Measurements from ENCODE around the gene TM9SF2. TPM values are rescaled to one million over a fixed set of nuclear protein-coding genes. Genes with fewer than 3 reads are reported as not detected.
"Not testable (repeated sequence)": the region's sequence is repeated elsewhere in the genome, so short reads cannot be mapped to it uniquely, and the experiment has no call there.

The TM9SF2 gene
- 100 to 1,000 TPM; 205 to 250 (median 240) TPM for polyA plus RNA-seq (ENCODE audit: insufficient read length in 4 of 4)

GRCh38 chr13:99501184-99501847 lies at the start of gene TM9SF2:
TM9SF2 (plus strand) TSS chr13:99501472; CDS start chr13:99501607, 135 bp downstream.
- DNase-seq (ENCODE audit: low read depth in 4 of 4, low spot score in 3 of 4): peak; percentile 95 to 98 (median 96)

GRCh38 chr13:99454518-99455183 lies 46.6 kb upstream of the TM9SF2 start:
- no peak for DNase-seq (ENCODE audit: low read depth in 4 of 4, low spot score in 3 of 4)

- DNase-seq (ENCODE audit: low read depth in 4 of 4, low spot score in 3 of 4): no peak
These were observed 42.0 kb upstream of the TM9SF2 start for GRCh38 chr13:99459099-99459850.

- not testable (repeated sequence) for DNase-seq (ENCODE audit: low read depth in 4 of 4, low spot score in 3 of 4)
These were observed 40.5 kb upstream of the TM9SF2 start for GRCh38 chr13:99460802-99461201.

GRCh38 chr13:99463646-99464397 lies 37.5 kb upstream of the TM9SF2 start:
- DNase-seq (ENCODE audit: low read depth in 4 of 4, low spot score in 3 of 4): no peak

- no peak for DNase-seq (ENCODE audit: low read depth in 4 of 4, low spot score in 3 of 4)
These were observed 36.8 kb upstream of the TM9SF2 start for GRCh38 chr13:99464441-99464949.

GRCh38 chr13:99465454-99465853 lies 35.8 kb upstream of the TM9SF2 start:
- no peak for DNase-seq (ENCODE audit: low read depth in 4 of 4, low spot score in 3 of 4)

GRCh38 chr13:99467764-99468163 lies 33.5 kb upstream of the TM9SF2 start:
- no peak for DNase-seq (ENCODE audit: low read depth in 4 of 4, low spot score in 3 of 4)

GRCh38 chr13:99469041-99469440 lies 32.2 kb upstream of the TM9SF2 start:
- DNase-seq (ENCODE audit: low read depth in 4 of 4, low spot score in 3 of 4): no peak

- DNase-seq (ENCODE audit: low read depth in 4 of 4, low spot score in 3 of 4): no peak
These were observed 31.2 kb upstream of the TM9SF2 start for GRCh38 chr13:99470027-99470426.

GRCh38 chr13:99471221-99472121 lies 29.8 kb upstream of the TM9SF2 start:
- DNase-seq (ENCODE audit: low read depth in 4 of 4, low spot score in 3 of 4): no peak

GRCh38 chr13:99472122-99472440 lies 29.2 kb upstream of the TM9SF2 start:
- DNase-seq (ENCODE audit: low read depth in 4 of 4, low spot score in 3 of 4): no peak

GRCh38 chr13:99473515-99473914 lies 27.8 kb upstream of the TM9SF2 start:
- DNase-seq (ENCODE audit: low read depth in 4 of 4, low spot score in 3 of 4): no peak

- DNase-seq (ENCODE audit: low read depth in 4 of 4, low spot score in 3 of 4): no peak
These were observed 24.6 kb upstream of the TM9SF2 start for GRCh38 chr13:99476648-99477047.

- no peak for DNase-seq (ENCODE audit: low read depth in 4 of 4, low spot score in 3 of 4)
These were observed 23.8 kb upstream of the TM9SF2 start for GRCh38 chr13:99477493-99477892.

GRCh38 chr13:99481366-99481765 lies 19.9 kb upstream of the TM9SF2 start:
- DNase-seq (ENCODE audit: low read depth in 4 of 4, low spot score in 3 of 4): no peak

GRCh38 chr13:99484473-99484872 lies 16.8 kb upstream of the TM9SF2 start:
- no peak for DNase-seq (ENCODE audit: low read depth in 4 of 4, low spot score in 3 of 4)

GRCh38 chr13:99486996-99487395 lies 14.3 kb upstream of the TM9SF2 start:
- DNase-seq (ENCODE audit: low read depth in 4 of 4, low spot score in 3 of 4): no peak

GRCh38 chr13:99489028-99489427 lies 12.2 kb upstream of the TM9SF2 start:
- no peak for DNase-seq (ENCODE audit: low read depth in 4 of 4, low spot score in 3 of 4)

GRCh38 chr13:99491750-99492149 lies 9.5 kb upstream of the TM9SF2 start:
- not testable (repeated sequence) for DNase-seq (ENCODE audit: low read depth in 4 of 4, low spot score in 3 of 4)

Data from right renal pelvis (tissue), 4 donors.